HEK293T (cell line): ENCODE results near the gene GDE1.

Experiments
- ARNT ChIP-seq: fragments of 450-650 bp; IDR thresholded peaks from 2 replicates; pipeline ENCODE4 v1.6.1; 2017; ENCODE audit warnings: mild to moderate bottlenecking
- BHLHE40 ChIP-seq: fragments of 450-650 bp; IDR thresholded peaks from 2 replicates; pipeline ENCODE4 v1.6.1; 2016; ENCODE audit warnings: mild to moderate bottlenecking, moderate library complexity, borderline replicate concordance
- CTBP1 ChIP-seq: fragments of 450-650 bp; IDR thresholded peaks from 2 replicates; pipeline ENCODE4 v1.6.1; 2016; ENCODE audit warnings: borderline replicate concordance
- ELF4 ChIP-seq: fragments of 450-650 bp; IDR thresholded peaks from 2 replicates; pipeline ENCODE4 v1.6.1; 2017; ENCODE audit warnings: antibody characterized with exemption
- FOXA1 ChIP-seq: fragments of 450-650 bp; IDR thresholded peaks from 2 replicates; pipeline ENCODE4 v1.6.1; 2016; ENCODE audit warnings: mild to moderate bottlenecking
- FOXK2 ChIP-seq: fragments of 450-650 bp; IDR thresholded peaks from 2 replicates; pipeline ENCODE4 v1.6.1; 2016; ENCODE audit warnings: mild to moderate bottlenecking
- FOXM1 ChIP-seq: fragments of 450-650 bp; IDR thresholded peaks from 2 replicates; pipeline ENCODE4 v1.6.1; 2017; ENCODE audit warnings: mild to moderate bottlenecking, borderline replicate concordance
- HDGF ChIP-seq: fragments of 450-650 bp; IDR thresholded peaks from 2 replicates; pipeline ENCODE4 v1.6.1; 2017; ENCODE audit warnings: antibody characterized with exemption, borderline replicate concordance
- NFRKB ChIP-seq: fragments of 450-650 bp; IDR thresholded peaks from 2 replicates; pipeline ENCODE4 v1.6.1; 2016; ENCODE audit warnings: mild to moderate bottlenecking, moderate library complexity
- SP1 ChIP-seq: fragments of 450-650 bp; IDR thresholded peaks from 2 replicates; pipeline ENCODE4 v1.6.1; 2017
- SUZ12 ChIP-seq: fragments of 450-650 bp; IDR thresholded peaks from 2 replicates; pipeline ENCODE4 v1.6.1; 2016; ENCODE audit warnings: mild to moderate bottlenecking
- TARDBP ChIP-seq: fragments of 450-650 bp; IDR thresholded peaks from 2 replicates; pipeline ENCODE4 v1.6.1; 2016
- ZNF384 ChIP-seq: fragments of 450-650 bp; IDR thresholded peaks from 2 replicates; pipeline ENCODE4 v1.6.1; 2016

- TF ChIP-seq TARDBP (no peak), NFRKB (no peak), SUZ12 (no peak), FOXM1 (no peak), ELF4 (no peak), ARNT (no peak), FOXA1 (no peak), BHLHE40 (no peak), FOXK2 (no peak), SP1 (no peak), ZNF384 (no peak), HDGF (no peak), CTBP1 (no peak)
Measured at GRCh38 chr16:19549673-19550072, 27.8 kb upstream of the GDE1 start.
